HCT116 (cell line): ENCODE measurements around the gene TPR. TPM values are rescaled to one million over a fixed set of nuclear protein-coding genes. Genes with fewer than 3 reads are reported as not detected.

Experiments
- ATAC-seq: fragments of 200-7000 bp; cut with Tn5 transposase; 2 replicates; pipeline ENCODE4 v1.9.1; 2020; ENCODE audit warnings: mild to moderate bottlenecking, moderate library complexity
- BruUV-seq: library from RNA; stranded (reverse); fragments of 400-500 nt; replicated peaks from 2 replicates; lab custom pipeline; 2021; lab: Mats Ljungman, UMichigan
- CTCF ChIA-PET: fragments of 300-600 bp; sonication (Branson Sonifier 250); formaldehyde crosslinking; loops from one replicate; lab custom pipeline; 2021; ENCODE audit warnings: antibody characterized with exemption; lab: Charles Lee
- POLR2A ChIA-PET: fragments of 300-600, 350-600 bp; sonication (Branson Sonifier 250); formaldehyde crosslinking; loops from one replicate; lab custom pipeline; 2021; ENCODE audit warnings: antibody characterized with exemption; lab: Charles Lee
- RAD21 ChIA-PET, 2 experiments: fragments of 300-600 bp; sonication (Branson Sonifier 250); formaldehyde crosslinking; loops; one replicate each; lab custom pipeline; 2023; ENCODE audit warnings: low total read pairs in 2 of 2; ENCODE audit not compliant: uncharacterized antibody in 2 of 2, unreplicated experiment in 2 of 2, low non-redundant PET in 1 of 2; lab: Charles Lee
- DNase-seq: peaks from one replicate; pipeline ENCODE4 v3.0.0-alpha.2; 2010; ENCODE audit warnings: low read depth, low spot score
- H2AFZ ChIP-seq: fragments of 200-600 bp; shearing (Covaris generic), sonication (generic); 2 replicates; pipeline ENCODE4 v1.6.1; 2017; ENCODE audit warnings: low read depth, mixed run types, mixed read lengths, antibody characterized with exemption, low read length; ENCODE audit not compliant: poor library complexity, severe bottlenecking
- H3K27ac ChIP-seq: 2 replicates; pipeline ENCODE4 v1.5.1; 2012; ENCODE audit warnings: low read depth, low read length
- H3K27me3 ChIP-seq: fragments of 200-600 bp; sonication (generic); 2 replicates; pipeline ENCODE4 v1.6.1; 2016; ENCODE audit warnings: mixed run types, low read length, mixed read lengths; ENCODE audit not compliant: insufficient read depth
- H3K36me3 ChIP-seq, 2 experiments: fragments of 200-500 bp in 1 of 2; fragments of 200-600 bp in 1 of 2; sonication (Bioruptor generic) in 1 of 2; sonication (generic) in 1 of 2; 2 replicates each; pipeline versions ENCODE4 v1.5.1 to v1.6.1; 2014 to 2016; ENCODE audit warnings: low read length in 2 of 2, inconsistent platforms in 1 of 2, mixed read lengths in 1 of 2, mixed run types in 1 of 2; ENCODE audit not compliant: insufficient read depth in 2 of 2, control insufficient read depth in 1 of 2
- H3K4me1 ChIP-seq, 2 experiments: fragments of 200-600 bp in 1 of 2; sonication (generic) in 1 of 2; 2 replicates each; pipeline versions ENCODE4 v1.5.1 to v1.6.1; 2012 to 2017; ENCODE audit warnings: low read length in 2 of 2, inconsistent platforms in 1 of 2, mild to moderate bottlenecking in 1 of 2, mixed read lengths in 1 of 2, mixed run types in 1 of 2, moderate library complexity in 1 of 2; ENCODE audit not compliant: insufficient read depth in 2 of 2, control insufficient read depth in 1 of 2
- H3K4me2 ChIP-seq: fragments of 200-600 bp; sonication (generic); 2 replicates; pipeline ENCODE4 v1.6.1; 2017; ENCODE audit warnings: mixed run types, low read length, mixed read lengths
- H3K4me3 ChIP-seq, 2 experiments: fragments of 200-600 bp in 1 of 2; sonication (generic) in 1 of 2; replicated peaks in 1 of 2; 2 replicates each; pipeline ENCODE4 v1.5.1; 2011 to 2016; ENCODE audit warnings: low read length in 2 of 2, control low read depth in 1 of 2, low read depth in 1 of 2, mild to moderate bottlenecking in 1 of 2, mixed read lengths in 1 of 2, mixed run types in 1 of 2
- H3K79me2 ChIP-seq: fragments of 200-600 bp; sonication (generic); 2 replicates; pipeline ENCODE4 v1.6.1; 2017; ENCODE audit warnings: mild to moderate bottlenecking, mixed run types, low read length, moderate library complexity, mixed read lengths; ENCODE audit not compliant: insufficient read depth
- H3K9ac ChIP-seq: fragments of 200-600 bp; sonication (generic); 2 replicates; pipeline ENCODE4 v1.6.1; 2016; ENCODE audit warnings: low read length, mixed read lengths
- H3K9me2 ChIP-seq: fragments of 200-600 bp; sonication (generic), shearing (Covaris generic); 2 replicates; pipeline ENCODE4 v1.6.1; 2017; ENCODE audit warnings: mixed run types, mild to moderate bottlenecking, moderate library complexity; ENCODE audit not compliant: insufficient read depth
- H3K9me3 ChIP-seq, 2 experiments: fragments of 200-500 bp in 1 of 2; fragments of 200-600 bp in 1 of 2; sonication (Bioruptor generic) in 1 of 2; sonication (generic) in 1 of 2; 2 replicates each; pipeline ENCODE4 v1.6.1; 2014 to 2017; ENCODE audit warnings: low read length in 2 of 2, mixed read lengths in 2 of 2, inconsistent platforms in 1 of 2, low read depth in 1 of 2, mild to moderate bottlenecking in 1 of 2, mixed run types in 1 of 2, moderate library complexity in 1 of 2; ENCODE audit not compliant: control insufficient read depth in 1 of 2, insufficient read depth in 1 of 2
- H4K20me1 ChIP-seq: fragments of 200-600 bp; sonication (generic), shearing (Covaris generic); 2 replicates; pipeline ENCODE4 v1.6.1; 2017; ENCODE audit warnings: mixed run types, mild to moderate bottlenecking, moderate library complexity; ENCODE audit not compliant: insufficient read depth
- ATF3 ChIP-seq: IDR thresholded peaks from 2 replicates; pipeline ENCODE4 v1.6.1; 2012
- CTCF ChIP-seq, 3 experiments: fragments of 200-600 bp in 1 of 3; sonication (generic) in 1 of 3; IDR thresholded peaks in 2 of 3; conservative IDR thresholded peaks in 1 of 3; 2 replicates each; pipeline ENCODE4 v1.5.1; 2012 to 2017; ENCODE audit warnings: low read depth in 2 of 3, low read length in 2 of 3, antibody characterized with exemption in 1 of 3, borderline replicate concordance in 1 of 3, control low read depth in 1 of 3, mild to moderate bottlenecking in 1 of 3, mixed read lengths in 1 of 3, mixed run types in 1 of 3, moderate library complexity in 1 of 3; ENCODE audit not compliant: insufficient read depth in 1 of 3
- EGR1 ChIP-seq: IDR thresholded peaks from 2 replicates; pipeline ENCODE4 v1.6.1; 2012; ENCODE audit warnings: low read depth
- ELF1 ChIP-seq: IDR thresholded peaks from 2 replicates; pipeline ENCODE4 v1.6.1; 2012; ENCODE audit warnings: low read depth, borderline replicate concordance
- FOSL1 ChIP-seq: IDR thresholded peaks from 2 replicates; pipeline ENCODE4 v1.6.1; 2012; ENCODE audit warnings: low read depth
- JUND ChIP-seq: IDR thresholded peaks from 2 replicates; pipeline ENCODE4 v1.6.1; 2012
- RAD21 ChIP-seq: IDR thresholded peaks from 2 replicates; pipeline ENCODE4 v1.6.1; 2012; ENCODE audit warnings: low read depth, mild to moderate bottlenecking
- TCF7L2 ChIP-seq: IDR thresholded peaks from 2 replicates; pipeline ENCODE4 v1.7.0; 2011; ENCODE audit warnings: borderline replicate concordance, inconsistent platforms; ENCODE audit not compliant: insufficient read depth, insufficient read length; ENCODE audit errors: extremely low read depth
- ZBTB33 ChIP-seq: IDR thresholded peaks from 2 replicates; pipeline ENCODE4 v1.6.1; 2011; ENCODE audit warnings: mild to moderate bottlenecking, low read length, moderate library complexity; ENCODE audit not compliant: insufficient replicate concordance; ENCODE audit errors: extremely low read depth
- intact Hi-C: fragments of 100-400 bp; cut with micrococcal nuclease; formaldehyde crosslinking; loops from 2 replicates; pipeline ENCODE4 v1.10.0; 2022
- total RNA-seq: library from RNA; stranded (reverse); gene quantifications from one replicate; pipeline ENCODE4 v1.2.1, GENCODE V29; 2021; ENCODE audit not compliant: unreplicated experiment

The TPR gene
- total RNA-seq, 1 experiment from 2014 or later, result 131 TPM

GRCh38 chr1:186304982-186305949 is 69.8 kb downstream of the TPR start:
- ATAC-seq (peak; percentile 78), DNase-seq (peak; percentile 33)
- ChIA-PET RAD21 (no interaction called here), CTCF (interaction anchor here (1.1 kb wide), 1 partner anchor 11 kb away, joined by 3 read pairs; no protein-coding TSS in a partner anchor), POLR2A (no interaction called here)
- Histone ChIP-seq H3K27me3 (no peaks in the 10 kb centered on the region), H3K9me2 (no peaks in the 10 kb centered on the region), H3K4me2 (no peak overlapping the region), H3K27ac (no peak overlapping the region), H3K36me3 (no peaks in the 10 kb centered on the region), H3K4me3 (no peak overlapping the region), H3K9ac (no peak overlapping the region), H2AFZ (no peak overlapping the region), H3K4me1 (no peaks in the 10 kb centered on the region), H3K79me2 (no peaks in the 10 kb centered on the region), H4K20me1 (no peaks in the 10 kb centered on the region), H3K9me3 (no peaks in the 10 kb centered on the region)
- intact Hi-C loops, result no loop called here
- peak; percentile 15 to 63 (median 60); a peak in 4 of 6 replicates for TF ChIP-seq CTCF (IDR thresholded peaks at IDR 0.05 in 2 of 3, conservative IDR thresholded peaks at IDR 0.05 in 1 of 3; ENCODE audit: borderline replicate concordance in 1 of 3, insufficient read depth in 1 of 3, low read depth in 2 of 3, low read length in 2 of 3)
- TF ChIP-seq ELF1, result no peak
- TF ChIP-seq RAD21, result peak; percentile 37
- no peak for TF ChIP-seq JUND
- no peak for TF ChIP-seq FOSL1
- TF ChIP-seq EGR1, result no peak; the same call in 1 of the 2 replicates
- BruUV-seq, result no TSS peak

GRCh38 chr1:186303911-186304310 is 71.1 kb downstream of the TPR start:
- ATAC-seq (no peak), DNase-seq (no peak)
- CTCF ChIA-PET, result no interaction called here
- H2AFZ ChIP-seq, result no peak overlapping the region
- intact Hi-C loops, result no loop called here
- H3K27ac ChIP-seq, result no peak overlapping the region
- TF ChIP-seq ATF3 (no peak), JUND (no peak), TCF7L2 (no peak), ZBTB33 (no peak), ELF1 (no peak), FOSL1 (no peak)
- TF ChIP-seq, all 23 proteins: peak for 0
- no peak overlapping the region for H3K4me3 ChIP-seq
- H3K9me2 ChIP-seq, result no peaks in the 10 kb centered on the region
- no peaks in the 10 kb centered on the region for H4K20me1 ChIP-seq
- H3K9ac ChIP-seq, result no peak overlapping the region
- H3K36me3 ChIP-seq, result no peaks in the 10 kb centered on the region
- no peaks in the 10 kb centered on the region for H3K9me3 ChIP-seq
- H3K4me1 ChIP-seq, result no peaks in the 10 kb centered on the region
- BruUV-seq, result no TSS peak
- no peaks in the 10 kb centered on the region for H3K79me2 ChIP-seq
- no peaks in the 10 kb centered on the region for H3K27me3 ChIP-seq
- no peak overlapping the region for H3K4me2 ChIP-seq
- ChIA-PET RAD21 (no interaction called here), POLR2A (no interaction called here)
